ENCODE results near the gene FRYL.

FRYL gene

GRCh38 chr4:48604041-48604440 lies 176.0 kb downstream of the FRYL start:
- no peak for DNase-seq (ENCODE audit: low spot score)

GRCh38 chr4:48603366-48604003 lies 176.6 kb downstream of the FRYL start:
- no peak for DNase-seq (ENCODE audit: low spot score)

- no peak for DNase-seq (ENCODE audit: low spot score)
Observed at GRCh38 chr4:48602763-48603162, 177.3 kb downstream of the FRYL start.

GRCh38 chr4:48602222-48602621 lies 177.9 kb downstream of the FRYL start:
- no peak for DNase-seq (ENCODE audit: low spot score)

- no peak for DNase-seq (ENCODE audit: low spot score)
Observed at GRCh38 chr4:48596336-48596735, 183.7 kb downstream of the FRYL start.

- no peak for DNase-seq (ENCODE audit: low spot score)
Observed at GRCh38 chr4:48594180-48594579, 185.9 kb downstream of the FRYL start.

- DNase-seq (ENCODE audit: low spot score): no peak
Observed at GRCh38 chr4:48591372-48591771, 188.7 kb downstream of the FRYL start.

GRCh38 chr4:48590884-48591283 lies 189.2 kb downstream of the FRYL start:
- no peak for DNase-seq (ENCODE audit: low spot score)

- DNase-seq (ENCODE audit: low spot score): no peak
Observed at GRCh38 chr4:48589098-48589445, 191.0 kb downstream of the FRYL start.

- DNase-seq (ENCODE audit: low spot score): no peak
Observed at GRCh38 chr4:48588230-48589097, 191.6 kb downstream of the FRYL start.

- DNase-seq (ENCODE audit: low spot score): no peak
Observed at GRCh38 chr4:48585401-48585800, 194.7 kb downstream of the FRYL start.

- DNase-seq (ENCODE audit: low spot score): peak; percentile 79
Observed at GRCh38 chr4:48578132-48578968, 201.7 kb downstream of the FRYL start.

GRCh38 chr4:48575964-48576363 lies 204.1 kb downstream of the FRYL start:
- no peak for DNase-seq (ENCODE audit: low spot score)

- DNase-seq (ENCODE audit: low spot score): no peak
Observed at GRCh38 chr4:48571471-48571870, 208.6 kb downstream of the FRYL start.

- DNase-seq (ENCODE audit: low spot score): no peak
Observed at GRCh38 chr4:48570646-48571220, 209.3 kb downstream of the FRYL start.

- DNase-seq (ENCODE audit: low spot score): no peak
Observed at GRCh38 chr4:48566034-48566384, 214.1 kb downstream of the FRYL start.

- DNase-seq (ENCODE audit: low spot score): no peak
Observed at GRCh38 chr4:48565362-48566033, 214.6 kb downstream of the FRYL start.

GRCh38 chr4:48564151-48564550 lies 215.9 kb downstream of the FRYL start:
- no peak for DNase-seq (ENCODE audit: low spot score)

GRCh38 chr4:48558819-48559218 lies 221.3 kb downstream of the FRYL start:
- DNase-seq (ENCODE audit: low spot score): no peak

- DNase-seq (ENCODE audit: low spot score): no peak
Observed at GRCh38 chr4:48558026-48558425, 222.1 kb downstream of the FRYL start.

- no peak for DNase-seq (ENCODE audit: low spot score)
Observed at GRCh38 chr4:48557478-48557877, 222.6 kb downstream of the FRYL start.

- DNase-seq (ENCODE audit: low spot score): no peak
Observed at GRCh38 chr4:48556268-48556667, 223.8 kb downstream of the FRYL start.

Data from hematopoietic multipotent progenitor cell treated with erythropoietin and hydrocortisone succinate and interleukin-3 and kit ligand, for 17 days (in vitro differentiated cells).